B cell (primary cell): Measurements from ENCODE around the gene CHMP1A. TPM values are rescaled to one million over a fixed set of nuclear protein-coding genes. Genes with fewer than 3 reads are reported as not detected.
A peak's percentile ranks its signal among the peaks of the same experiment; 100 is the strongest.

Experiments
- ATAC-seq: fragments of 200-7000 bp; cut with Tn5 transposase; one replicate; pipeline ENCODE4 v1.10.0; 2021; ENCODE audit warnings: low read depth, mild to moderate bottlenecking, moderate number of reproducible peaks, moderate library complexity
- CTCF ChIA-PET: fragments of 350-600 bp; sonication (Branson Sonifier 250); formaldehyde crosslinking; loops from one replicate; lab custom pipeline; 2021; ENCODE audit warnings: antibody characterized with exemption, inconsistent platforms; lab: Charles Lee
- POLR2A ChIA-PET: fragments of 350-600 bp; sonication (Branson Sonifier 250); formaldehyde crosslinking; loops from one replicate; lab custom pipeline; 2021; ENCODE audit warnings: antibody characterized with exemption; lab: Charles Lee
- DNase-seq: peaks from one replicate; pipeline ENCODE4 v3.0.0; 2013
- H2AFZ ChIP-seq: 2 replicates; pipeline ENCODE4 v1.6.1; 2012; ENCODE audit warnings: mild to moderate bottlenecking, low read depth, low read length; ENCODE audit not compliant: insufficient read depth, poor library complexity, severe bottlenecking
- H3K27ac ChIP-seq, 2 donors: 1 replicate in 1 of 2; 2 replicates in 1 of 2; pipeline ENCODE4 v1.5.1; 2012 to 2013; ENCODE audit warnings: low read length in 2 of 2, mild to moderate bottlenecking in 2 of 2, moderate library complexity in 1 of 2
- H3K27me3 ChIP-seq, 4 experiments: fragments of 200-600 bp in 1 of 4; sonication (generic) in 1 of 4; replicated peaks in 1 of 4; 1 replicate in 2 of 4; 2 replicates in 2 of 4; pipeline versions ENCODE4 v1.6.1 to v1.7.0; 2013 to 2016; ENCODE audit warnings: low read length in 3 of 4, mild to moderate bottlenecking in 2 of 4, mixed read lengths in 1 of 4, moderate library complexity in 1 of 4; ENCODE audit not compliant: insufficient read depth in 4 of 4, control insufficient read depth in 3 of 4; ENCODE audit errors: control extremely low read depth in 1 of 4
- H3K36me3 ChIP-seq, 2 experiments: replicated peaks in 1 of 2; 1 replicate in 1 of 2; 2 replicates in 1 of 2; pipeline versions ENCODE4 v1.6.1 to v1.7.1; 2013; ENCODE audit warnings: low read length in 1 of 2; ENCODE audit not compliant: insufficient read depth in 2 of 2, control insufficient read depth in 1 of 2; ENCODE audit errors: control extremely low read depth in 1 of 2, extremely low read depth in 1 of 2
- H3K4me1 ChIP-seq, 2 donors: fragments of 200-600 bp in 1 of 2; sonication (generic) in 1 of 2; 1 replicate in 1 of 2; 2 replicates in 1 of 2; pipeline versions ENCODE4 v1.5.1 to v1.6.1; 2013 to 2017; ENCODE audit warnings: low read length in 2 of 2; ENCODE audit not compliant: control insufficient read depth in 2 of 2, insufficient read depth in 2 of 2
- H3K4me2 ChIP-seq: replicated peaks from 2 replicates; pipeline ENCODE3; 2012; ENCODE audit warnings: mild to moderate bottlenecking, low read depth, low read length; ENCODE audit not compliant: poor library complexity, severe bottlenecking
- H3K4me3 ChIP-seq, 5 experiments: fragments of 200-600 bp in 1 of 5; sonication (generic) in 1 of 5; 1 replicate in 3 of 5; 2 replicates in 2 of 5; pipeline versions ENCODE4 v1.5.1 to v1.7.0; 2011 to 2016; ENCODE audit warnings: low read length in 4 of 5, mild to moderate bottlenecking in 4 of 5, low read depth in 2 of 5, control low read depth in 1 of 5, moderate library complexity in 1 of 5; ENCODE audit not compliant: insufficient read depth in 1 of 5; ENCODE audit errors: control extremely low read depth in 1 of 5, extremely low read depth in 1 of 5
- H3K79me2 ChIP-seq: fragments of 200-600 bp; sonication (generic); one replicate; pipeline ENCODE4 v1.6.0; 2016; ENCODE audit warnings: low read length; ENCODE audit not compliant: control insufficient read depth, insufficient read depth
- H3K9ac ChIP-seq: fragments of 200-600 bp; sonication (generic); 2 replicates; pipeline ENCODE4 v1.6.1; 2017; ENCODE audit warnings: mild to moderate bottlenecking, low read length, moderate library complexity
- H3K9me3 ChIP-seq, 3 donors: one replicate each; pipeline versions ENCODE4 v1.6.1 to v1.7.1; 2013; ENCODE audit warnings: low read length in 2 of 3; ENCODE audit not compliant: control insufficient read depth in 2 of 3, insufficient read depth in 1 of 3; ENCODE audit errors: control extremely low read depth in 1 of 3
- H4K20me1 ChIP-seq: 2 replicates; pipeline ENCODE4 v1.6.0; 2012; ENCODE audit warnings: mild to moderate bottlenecking, low read length; ENCODE audit not compliant: insufficient read depth, control insufficient read depth, poor library complexity, severe bottlenecking
- H3K27ac Mint-ChIP-seq: one replicate; pipeline ENCODE4 v1.8.0; 2021; ENCODE audit warnings: mixed read lengths
- H3K27me3 Mint-ChIP-seq: one replicate; pipeline ENCODE4 v1.8.0; 2021; ENCODE audit warnings: mixed read lengths
- H3K4me1 Mint-ChIP-seq: one replicate; pipeline ENCODE4 v1.8.0; 2021; ENCODE audit warnings: mixed read lengths
- H3K4me3 Mint-ChIP-seq: one replicate; pipeline ENCODE4 v1.8.0; 2021; ENCODE audit warnings: mixed read lengths
- H3K9me3 Mint-ChIP-seq: one replicate; pipeline ENCODE4 v1.8.0; 2022; ENCODE audit warnings: mixed read lengths; ENCODE audit not compliant: insufficient read depth
- CTCF ChIP-seq: fragments of 200-600 bp; IDR thresholded peaks from one replicate; pipeline ENCODE4 v1.8.0; 2022; ENCODE audit warnings: antibody characterized with exemption, mild to moderate bottlenecking
- EZH2 ChIP-seq: IDR thresholded peaks from 2 replicates; pipeline ENCODE4 v1.6.1; 2012; ENCODE audit warnings: borderline replicate concordance, low read depth, mild to moderate bottlenecking, moderate library complexity, low read length; ENCODE audit not compliant: insufficient read depth, poor library complexity, severe bottlenecking
- WGBS: methylation state at CpG from one replicate; pipeline ENCODE4 v1.1.5; 2013; ENCODE audit warnings: missing lambda C conversion rate; ENCODE audit not compliant: insufficient coverage; 5-methylcytosine and 5-hydroxymethylcytosine counted together
- intact Hi-C: fragments of 100-400 bp; cut with micrococcal nuclease; formaldehyde crosslinking; loops from one replicate; pipeline ENCODE4 v1.10.0; 2022
- polyA plus RNA-seq: library from polyadenylated mRNA; depleted of rRNA; stranded (reverse); fragments of >200 nt; gene quantifications from 2 replicates; pipeline ENCODE4 v1.2.3, GENCODE V29; 2012
- total RNA-seq, 2 donors: library from RNA; stranded (reverse); fragments of 120-200 nt in 1 of 2; gene quantifications; 1 replicate in 1 of 2; 2 replicates in 1 of 2; pipeline versions ENCODE4 v1.2.3 to v1.2.4, GENCODE V29; 2013 to 2022

CHMP1A gene
- total and polyA plus RNA-seq, 2 donors (not counting 1 experiment from before 2014, with no cell fraction given) = 80.4 to 88.1 TPM

- H3K9ac ChIP-seq = no peak overlapping the region
- no peak overlapping the region for H3K4me3 ChIP-seq
- DNase-seq (peak; percentile 8), ATAC-seq (no peak)
- peaks cover 13% of the 10 kb centered on the region for H4K20me1 ChIP-seq
- peaks cover 2 to 33% of the 10 kb centered on the region in 2 experiments for H3K36me3 ChIP-seq
- H3K79me2 ChIP-seq = peaks cover 32% of the 10 kb centered on the region
- Mint-ChIP-seq H3K27me3 (no peaks in the 10 kb centered on the region), H3K9me3 (no peaks in the 10 kb centered on the region), H3K27ac (no peak overlapping the region), H3K4me1 (peaks cover 18% of the 10 kb centered on the region), H3K4me3 (no peak overlapping the region)
- 97% methylated on average over 12 of the region's 13 CpGs for WGBS
- no peak overlapping the region for H3K4me2 ChIP-seq
- H3K27ac ChIP-seq = no peak overlapping the region
- no peak overlapping the region for H2AFZ ChIP-seq
- peaks cover 7 to 21% of the 10 kb centered on the region in 2 donors for H3K4me1 ChIP-seq
- no peaks in the 10 kb centered on the region for H3K9me3 ChIP-seq
- H3K27me3 ChIP-seq = no peaks in the 10 kb centered on the region
- TF ChIP-seq CTCF = no peak
- no peak for TF ChIP-seq EZH2
- CTCF ChIA-PET = interaction anchor here (0.7 kb wide), 1 partner anchor 111 kb away, joined by 4 read pairs; no protein-coding TSS in a partner anchor
- intact Hi-C loops = loop anchor here (5.0 kb wide), 2 partner anchors 33 to 127 kb away; partner anchors contain the start of genes RPL13, VPS9D1 and ZNF276
- POLR2A ChIA-PET = no interaction called here
Measured at GRCh38 chr16:89689142-89689541, 31.6 kb upstream of the CHMP1A start.

- peak overlapping the region; percentile 59 for H3K4me3 Mint-ChIP-seq
Measured at GRCh38 chr16:89688395-89688794, 30.9 kb upstream of the CHMP1A start.

More at GRCh38 chr16:89688395-89688794, 30.9 kb upstream of the CHMP1A start:
- Histone ChIP-seq H3K4me1 (peaks cover 7 to 15% of the 10 kb centered on the region in 2 donors), H3K27me3 (no peaks in the 10 kb centered on the region), H3K4me3 (no peak overlapping the region), H3K36me3 (peaks cover 2 to 25% of the 10 kb centered on the region in 2 experiments), H3K9me3 (no peaks in the 10 kb centered on the region), H4K20me1 (peaks cover 13% of the 10 kb centered on the region), H2AFZ (no peak overlapping the region), H3K9ac (no peak overlapping the region), H3K27ac (no peak overlapping the region), H3K4me2 (no peak overlapping the region), H3K79me2 (peaks cover 32% of the 10 kb centered on the region)
- Mint-ChIP-seq H3K4me1 (peaks cover 18% of the 10 kb centered on the region), H3K27ac (peak overlapping the region; percentile 50), H3K9me3 (no peaks in the 10 kb centered on the region), H3K27me3 (no peaks in the 10 kb centered on the region)
- TF ChIP-seq CTCF (no peak), EZH2 (no peak)
- intact Hi-C loops = loop anchor here (5.0 kb wide), 2 partner anchors 34 to 126 kb away; partner anchors contain the start of genes RPL13, VPS9D1 and ZNF276
- DNase-seq (peak; percentile 5), ATAC-seq (no peak)
- CTCF ChIA-PET = interaction anchor here (0.7 kb wide), 1 partner anchor 31 kb away, joined by 3 read pairs; no protein-coding TSS in a partner anchor
- WGBS = 100% methylated on average over 3 of the region's 5 CpGs
- POLR2A ChIA-PET = no interaction called here
